Kidney (tissue), 14 donors: ENCODE results near the gene HOXB5. TPM values are rescaled to one million over a fixed set of nuclear protein-coding genes. Genes with fewer than 3 reads are reported as not detected.

Experiments used
- DNase-seq, 5 donors: peaks; one replicate each; pipeline ENCODE4 v3.0.0-alpha.2; 2013 to 2020
- FAIRE-seq: peaks from 2 replicates; lab custom pipeline; 2012; peaks lifted over from hg19 to GRCh38; lab: Jason Lieb, UNC
- H3K27ac ChIP-seq, 2 donors: one replicate each; pipeline ENCODE4 v1.7.0; 2013; ENCODE audit warnings: low read depth in 2 of 2, low read length in 2 of 2, inconsistent platforms in 1 of 2
- H3K27me3 ChIP-seq: one replicate; pipeline ENCODE4 v1.7.1; 2013; ENCODE audit warnings: low read length, inconsistent platforms; ENCODE audit not compliant: control insufficient read depth, insufficient read depth
- H3K36me3 ChIP-seq, 3 donors: one replicate each; pipeline versions ENCODE4 v1.7.0 to v1.7.1; 2013; ENCODE audit warnings: low read length in 3 of 3, control low read depth in 1 of 3, inconsistent platforms in 1 of 3; ENCODE audit not compliant: insufficient read depth in 3 of 3, control insufficient read depth in 2 of 3
- H3K4me1 ChIP-seq, 3 donors: one replicate each; pipeline versions ENCODE4 v1.7.0 to v1.7.1; 2013; ENCODE audit warnings: low read length in 3 of 3, inconsistent platforms in 1 of 3, low read depth in 1 of 3; ENCODE audit not compliant: control insufficient read depth in 2 of 3, insufficient read depth in 2 of 3
- H3K4me3 ChIP-seq, 3 donors: one replicate each; pipeline versions ENCODE4 v1.7.0 to v1.8.1; 2013; ENCODE audit warnings: low read length in 3 of 3, control low read depth in 1 of 3, inconsistent platforms in 1 of 3
- H3K9ac ChIP-seq, 3 donors: one replicate each; pipeline versions ENCODE4 v1.7.0 to v1.7.1; 2013; ENCODE audit warnings: low read length in 3 of 3, control low read depth in 1 of 3, inconsistent platforms in 1 of 3
- H3K9me3 ChIP-seq, 3 donors: one replicate each; pipeline versions ENCODE4 v1.7.0 to v1.7.1; 2013; ENCODE audit warnings: low read length in 3 of 3, control low read depth in 1 of 3, inconsistent platforms in 1 of 3; ENCODE audit not compliant: control insufficient read depth in 2 of 3, insufficient read depth in 1 of 3
- CTCF ChIP-seq: IDR thresholded peaks from 3 replicates; pipeline ENCODE4 v1.5.1; 2012; ENCODE audit warnings: mild to moderate bottlenecking, moderate library complexity, borderline replicate concordance; ENCODE audit not compliant: insufficient read depth; ENCODE audit errors: extremely low read depth
- intact Hi-C: fragments of 100-400 bp; cut with DNase I; formaldehyde crosslinking; loops from one replicate; pipeline ENCODE4 v1.11.1; 2022
- polyA plus RNA-seq: library from polyadenylated mRNA; stranded (reverse); fragments of 350-450 nt; fragmentation: Illumina TruSeq; extraction: RNeasy Lipid Tissue Mini Kit (QIAGEN cat#74804); gene quantifications from one replicate; pipeline ENCODE4 v1.2.3, GENCODE V29; 2014; ENCODE audit warnings: low read depth, low replicate concordance; ENCODE audit not compliant: insufficient read depth
- total RNA-seq: library from RNA; stranded (reverse); fragmentation: NEBNext Ultra II Directional; extraction: Animal tissue kit (Norgen Biotek cat#: 25700); gene quantifications from one replicate; pipeline ENCODE4 v1.2.1, GENCODE V29; 2021
- donor health status: control.
- donor health status: control.
- donor health status: control.
- donor health status: control.
- donor health status: control.
- donor health status: DM: yes; HTN: yes; CAD: no.
- donor health status: Normal renal cell carcinoma (clear cell type).

Gene HOXB5
- total and polyA plus RNA-seq, 2 donors from 2014 or later = 12.3 to 27.0 TPM

- Histone ChIP-seq H3K4me1 (peaks cover 3 to 12% (median 9%) of the 10 kb centered on the region in 3 donors), H3K27me3 (peaks cover 4% of the 10 kb centered on the region), H3K27ac (peak within 1 kb of the TSS; percentile 97), H3K9me3 (peaks cover 0 to 3% (median 0%) of the 10 kb centered on the region in 3 donors), H3K9ac (peak within 1 kb of the TSS; percentile 83 to 98 (median 90)), H3K4me3 (peak within 1 kb of the TSS; percentile 82 to 91 (median 85)), H3K36me3 (no peaks in the 10 kb centered on the region)
- FAIRE-seq = no peak
- peak; percentile 87 to 94 (median 92) for DNase-seq
- TF ChIP-seq CTCF = no peak
- intact Hi-C loops = no loop called here
These were observed 17.0 kb upstream of the HOXB5 start, which contains the start of gene HOXB7 for GRCh38 chr17:48610282-48611211. HOXB7 (minus strand) TSS chr17:48611017; CDS start chr17:48610918, 99 bp downstream.

DNA sequence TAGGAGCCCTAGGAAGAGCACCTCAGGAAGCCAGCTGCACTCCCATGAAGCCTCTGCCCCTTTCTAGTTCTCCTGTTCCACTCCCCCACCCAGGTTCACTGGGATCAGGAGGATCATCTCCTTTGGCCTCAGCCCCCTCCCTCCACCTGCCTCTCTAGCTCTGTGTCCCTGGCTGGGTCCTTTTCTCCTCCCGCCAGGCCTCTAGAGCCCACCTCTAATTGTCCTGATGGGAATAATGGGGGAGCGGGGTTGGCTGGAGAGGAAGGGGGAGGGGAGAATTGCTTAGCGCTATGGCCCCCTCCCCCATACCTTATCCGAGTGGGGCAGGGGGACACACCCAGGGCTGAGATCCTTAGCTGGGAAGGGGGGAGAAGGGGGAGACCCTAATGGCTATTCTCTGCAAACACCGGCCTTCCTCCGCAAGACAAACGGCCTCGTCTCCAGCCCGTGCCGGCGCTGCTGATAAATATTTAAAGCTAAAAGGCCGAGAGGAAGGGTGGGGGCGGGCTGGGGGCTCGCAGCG lies 16.2 kb upstream of the HOXB5 start:
- H3K27me3 ChIP-seq = no peaks in the 10 kb centered on the region
- peak overlapping the region; percentile 97 for H3K27ac ChIP-seq
- peak overlapping the region; percentile 52 to 85 (median 82) for H3K4me3 ChIP-seq
- TF ChIP-seq CTCF = no peak
- peaks cover 3 to 12% (median 12%) of the 10 kb centered on the region in 3 donors for H3K4me1 ChIP-seq
- peaks cover 0 to 3% (median 0%) of the 10 kb centered on the region in 3 donors for H3K9me3 ChIP-seq
- H3K9ac ChIP-seq = peak overlapping the region; percentile 38 to 98 (median 90)
- no peaks in the 10 kb centered on the region for H3K36me3 ChIP-seq
- intact Hi-C loops = no loop called here
- peak in 4 of 5 donors; percentile 80 to 86 (median 86) for DNase-seq
- FAIRE-seq = no peak

DNA sequence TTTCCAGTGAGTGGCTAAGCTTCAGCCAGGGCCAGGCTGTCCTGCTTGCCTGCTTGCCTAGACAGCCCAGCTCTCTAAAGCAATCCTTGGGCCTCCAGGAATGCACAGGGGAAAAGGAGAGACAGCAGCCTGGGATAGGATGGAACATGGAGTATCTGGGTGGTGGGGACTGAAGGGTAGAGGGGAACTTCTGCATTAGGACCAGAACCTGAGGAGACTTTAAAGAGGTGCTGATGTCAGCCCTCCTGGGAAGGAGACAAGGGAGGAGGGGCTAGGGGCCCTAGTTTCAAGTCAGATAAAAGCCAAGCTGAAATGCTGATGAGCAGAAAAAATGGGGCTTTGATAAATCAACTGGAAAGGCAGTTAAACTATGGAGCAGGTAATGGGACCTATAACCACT lies 15.5 kb upstream of the HOXB5 start:
- peak overlapping the region; percentile 97 for H3K27ac ChIP-seq
- H3K27me3 ChIP-seq = no peaks in the 10 kb centered on the region
- H3K4me1 ChIP-seq = peaks cover 3 to 12% (median 12%) of the 10 kb centered on the region in 3 donors
- peak overlapping the region; percentile 38 to 98 (median 82) for H3K9ac ChIP-seq
- H3K36me3 ChIP-seq = no peaks in the 10 kb centered on the region
- H3K9me3 ChIP-seq = peaks cover 0 to 3% (median 0%) of the 10 kb centered on the region in 3 donors
- H3K4me3 ChIP-seq = peak overlapping the region; percentile 48 to 85 (median 52)
- FAIRE-seq (no peak), DNase-seq (peak in 3 of 5 donors; percentile 68 to 87 (median 80))
- intact Hi-C loops = no loop called here
- TF ChIP-seq CTCF = no peak
